ENCODE data around the gene PXDC1.
"Not testable (repeated sequence)": the region's sequence is repeated elsewhere in the genome, so short reads cannot be mapped to it uniquely, and the experiment has no call there.

Gene PXDC1

GRCh38 chr6:3699231-3699630 is 52.3 kb downstream of the PXDC1 start:
- Histone ChIP-seq H3K4me1 (ENCODE audit: control insufficient read depth, insufficient read depth, low read length, poor library complexity, severe bottlenecking) (no peaks in the 10 kb centered on the region), H3K4me3 (ENCODE audit: extremely low read depth, insufficient read depth, low read length, poor library complexity, severe bottlenecking) (no peak overlapping the region), H3K9me3 (ENCODE audit: control insufficient read depth, low read length) (peaks cover 12% of the 10 kb centered on the region), H3K27ac (ENCODE audit: low read depth, low read length, severe bottlenecking) (no peak overlapping the region), H3K36me3 (ENCODE audit: control insufficient read depth, insufficient read depth, low read length) (no peaks in the 10 kb centered on the region)
- WGBS, 2 experiments (ENCODE audit: insufficient coverage in 2 of 2): 85 to 87% methylated on average over 2 to 3 of the region's 3 CpGs

- Histone ChIP-seq H3K4me3 (ENCODE audit: extremely low read depth, insufficient read depth, low read length, poor library complexity, severe bottlenecking) (no peak overlapping the region), H3K4me1 (ENCODE audit: control insufficient read depth, insufficient read depth, low read length, poor library complexity, severe bottlenecking) (no peaks in the 10 kb centered on the region), H3K36me3 (ENCODE audit: control insufficient read depth, insufficient read depth, low read length) (no peaks in the 10 kb centered on the region), H3K27ac (ENCODE audit: low read depth, low read length, severe bottlenecking) (no peak overlapping the region), H3K9me3 (ENCODE audit: control insufficient read depth, low read length) (peaks cover 12% of the 10 kb centered on the region)
- 97 to 100% methylated on average over 1 to 5 of the region's 5 CpGs for WGBS, 2 experiments (ENCODE audit: insufficient coverage in 2 of 2)
Measured at GRCh38 chr6:3698021-3698420, 53.5 kb downstream of the PXDC1 start.

- Histone ChIP-seq H3K4me1 (ENCODE audit: control insufficient read depth, insufficient read depth, low read length, poor library complexity, severe bottlenecking) (no peaks in the 10 kb centered on the region), H3K27ac (ENCODE audit: low read depth, low read length, severe bottlenecking) (no peak overlapping the region), H3K9me3 (ENCODE audit: control insufficient read depth, low read length) (peaks cover 12% of the 10 kb centered on the region), H3K36me3 (ENCODE audit: control insufficient read depth, insufficient read depth, low read length) (no peaks in the 10 kb centered on the region), H3K4me3 (ENCODE audit: extremely low read depth, insufficient read depth, low read length, poor library complexity, severe bottlenecking) (no peak overlapping the region)
- WGBS, 2 experiments (ENCODE audit: insufficient coverage in 2 of 2): 88 to 100% methylated on average over 1 of the region's 1 CpG
Measured at GRCh38 chr6:3697609-3698008, 53.9 kb downstream of the PXDC1 start.

GRCh38 chr6:3696525-3697088 is 54.9 kb downstream of the PXDC1 start:
- WGBS, 2 experiments (ENCODE audit: insufficient coverage in 2 of 2): 69 to 75% methylated on average over 4 of the region's 5 CpGs
- no peaks in the 10 kb centered on the region for H3K4me1 ChIP-seq (ENCODE audit: control insufficient read depth, insufficient read depth, low read length, poor library complexity, severe bottlenecking)
- no peak overlapping the region for H3K4me3 ChIP-seq (ENCODE audit: extremely low read depth, insufficient read depth, low read length, poor library complexity, severe bottlenecking)
- H3K36me3 ChIP-seq (ENCODE audit: control insufficient read depth, insufficient read depth, low read length): no peaks in the 10 kb centered on the region
- H3K27ac ChIP-seq (ENCODE audit: low read depth, low read length, severe bottlenecking): no peak overlapping the region
- H3K9me3 ChIP-seq (ENCODE audit: control insufficient read depth, low read length): peaks cover 12% of the 10 kb centered on the region

GRCh38 chr6:3695065-3695817 is 56.3 kb downstream of the PXDC1 start:
- Histone ChIP-seq H3K4me3 (ENCODE audit: extremely low read depth, insufficient read depth, low read length, poor library complexity, severe bottlenecking) (no peak overlapping the region), H3K36me3 (ENCODE audit: control insufficient read depth, insufficient read depth, low read length) (no peaks in the 10 kb centered on the region), H3K27ac (ENCODE audit: low read depth, low read length, severe bottlenecking) (no peak overlapping the region), H3K9me3 (ENCODE audit: control insufficient read depth, low read length) (peaks cover 12% of the 10 kb centered on the region), H3K4me1 (ENCODE audit: control insufficient read depth, insufficient read depth, low read length, poor library complexity, severe bottlenecking) (no peaks in the 10 kb centered on the region)
- WGBS, 2 experiments (ENCODE audit: insufficient coverage in 2 of 2): 100% methylated on average over 1 of the region's 2 CpGs; no CpG with 5 or more reads in 1 of the 2 experiments

GRCh38 chr6:3693831-3694230 is 57.7 kb downstream of the PXDC1 start:
- H3K27ac ChIP-seq (ENCODE audit: low read depth, low read length, severe bottlenecking): no peak overlapping the region
- peaks cover 3% of the 10 kb centered on the region for H3K9me3 ChIP-seq (ENCODE audit: control insufficient read depth, low read length)
- no peaks in the 10 kb centered on the region for H3K36me3 ChIP-seq (ENCODE audit: control insufficient read depth, insufficient read depth, low read length)
- 67% methylated on average over 2 of the region's 2 CpGs; no CpG with 5 or more reads in 1 of the 2 experiments for WGBS, 2 experiments (ENCODE audit: insufficient coverage in 2 of 2)
- H3K4me1 ChIP-seq (ENCODE audit: control insufficient read depth, insufficient read depth, low read length, poor library complexity, severe bottlenecking): no peaks in the 10 kb centered on the region
- no peak overlapping the region for H3K4me3 ChIP-seq (ENCODE audit: extremely low read depth, insufficient read depth, low read length, poor library complexity, severe bottlenecking)

GRCh38 chr6:3690506-3690905 is 61.0 kb downstream of the PXDC1 start:
- Histone ChIP-seq H3K36me3 (ENCODE audit: control insufficient read depth, insufficient read depth, low read length) (no peaks in the 10 kb centered on the region), H3K27ac (ENCODE audit: low read depth, low read length, severe bottlenecking) (no peak overlapping the region), H3K9me3 (ENCODE audit: control insufficient read depth, low read length) (peaks cover 4% of the 10 kb centered on the region), H3K4me3 (ENCODE audit: extremely low read depth, insufficient read depth, low read length, poor library complexity, severe bottlenecking) (no peak overlapping the region), H3K4me1 (ENCODE audit: control insufficient read depth, insufficient read depth, low read length, poor library complexity, severe bottlenecking) (no peaks in the 10 kb centered on the region)
- WGBS, 2 experiments (ENCODE audit: insufficient coverage in 2 of 2): 100% methylated on average over 1 of the region's 2 CpGs; no CpG with 5 or more reads in 1 of the 2 experiments

GRCh38 chr6:3687847-3688246 is 63.7 kb downstream of the PXDC1 start:
- no peaks in the 10 kb centered on the region for H3K36me3 ChIP-seq (ENCODE audit: control insufficient read depth, insufficient read depth, low read length)
- H3K27ac ChIP-seq (ENCODE audit: low read depth, low read length, severe bottlenecking): no peak overlapping the region
- H3K4me1 ChIP-seq (ENCODE audit: control insufficient read depth, insufficient read depth, low read length, poor library complexity, severe bottlenecking): no peaks in the 10 kb centered on the region
- no peak overlapping the region for H3K4me3 ChIP-seq (ENCODE audit: extremely low read depth, insufficient read depth, low read length, poor library complexity, severe bottlenecking)
- peaks cover 4% of the 10 kb centered on the region for H3K9me3 ChIP-seq (ENCODE audit: control insufficient read depth, low read length)
- 88% methylated on average over 1 of the region's 1 CpG; no CpG with 5 or more reads in 1 of the 2 experiments for WGBS, 2 experiments (ENCODE audit: insufficient coverage in 2 of 2)

- no peak overlapping the region for H3K4me3 ChIP-seq (ENCODE audit: extremely low read depth, insufficient read depth, low read length, poor library complexity, severe bottlenecking)
- WGBS, 2 experiments (ENCODE audit: insufficient coverage in 2 of 2): 68 to 92% methylated on average over 2 to 6 of the region's 6 CpGs
- H3K4me1 ChIP-seq (ENCODE audit: control insufficient read depth, insufficient read depth, low read length, poor library complexity, severe bottlenecking): no peaks in the 10 kb centered on the region
- peaks cover 4% of the 10 kb centered on the region for H3K9me3 ChIP-seq (ENCODE audit: control insufficient read depth, low read length)
- H3K27ac ChIP-seq (ENCODE audit: low read depth, low read length, severe bottlenecking): no peak overlapping the region
- no peaks in the 10 kb centered on the region for H3K36me3 ChIP-seq (ENCODE audit: control insufficient read depth, insufficient read depth, low read length)
Measured at GRCh38 chr6:3683331-3683730, 68.2 kb downstream of the PXDC1 start.

GRCh38 chr6:3678946-3679345 is 72.6 kb downstream of the PXDC1 start:
- H3K4me1 ChIP-seq (ENCODE audit: control insufficient read depth, insufficient read depth, low read length, poor library complexity, severe bottlenecking): no peaks in the 10 kb centered on the region
- no peaks in the 10 kb centered on the region for H3K36me3 ChIP-seq (ENCODE audit: control insufficient read depth, insufficient read depth, low read length)
- H3K9me3 ChIP-seq (ENCODE audit: control insufficient read depth, low read length): no peaks in the 10 kb centered on the region
- H3K27ac ChIP-seq (ENCODE audit: low read depth, low read length, severe bottlenecking): no peak overlapping the region
- WGBS, 2 experiments (ENCODE audit: insufficient coverage in 2 of 2): 85 to 89% methylated on average over 1 to 3 of the region's 4 CpGs
- no peak overlapping the region for H3K4me3 ChIP-seq (ENCODE audit: extremely low read depth, insufficient read depth, low read length, poor library complexity, severe bottlenecking)

GRCh38 chr6:3677751-3678150 is 73.8 kb downstream of the PXDC1 start:
- WGBS, 2 experiments (ENCODE audit: insufficient coverage in 2 of 2): 89 to 95% methylated on average over 9 of the region's 9 CpGs
- not testable (repeated sequence) for H3K4me3 ChIP-seq (ENCODE audit: extremely low read depth, insufficient read depth, low read length, poor library complexity, severe bottlenecking); H3K9me3 ChIP-seq (ENCODE audit: control insufficient read depth, low read length); H3K36me3 ChIP-seq (ENCODE audit: control insufficient read depth, insufficient read depth, low read length); H3K4me1 ChIP-seq (ENCODE audit: control insufficient read depth, insufficient read depth, low read length, poor library complexity, severe bottlenecking); H3K27ac ChIP-seq (ENCODE audit: low read depth, low read length, severe bottlenecking)

Data from mesodermal cell (in vitro differentiated cells).